ENCODE data around the gene FKBP2. TPM values are rescaled to one million over a fixed set of nuclear protein-coding genes. Genes with fewer than 3 reads are reported as not detected.

The FKBP2 gene
- polyA plus RNA-seq, 1 donor (not counting 4 experiments of a cell fraction or from before 2014, with no cell fraction given), result 40.3 TPM

DNA sequence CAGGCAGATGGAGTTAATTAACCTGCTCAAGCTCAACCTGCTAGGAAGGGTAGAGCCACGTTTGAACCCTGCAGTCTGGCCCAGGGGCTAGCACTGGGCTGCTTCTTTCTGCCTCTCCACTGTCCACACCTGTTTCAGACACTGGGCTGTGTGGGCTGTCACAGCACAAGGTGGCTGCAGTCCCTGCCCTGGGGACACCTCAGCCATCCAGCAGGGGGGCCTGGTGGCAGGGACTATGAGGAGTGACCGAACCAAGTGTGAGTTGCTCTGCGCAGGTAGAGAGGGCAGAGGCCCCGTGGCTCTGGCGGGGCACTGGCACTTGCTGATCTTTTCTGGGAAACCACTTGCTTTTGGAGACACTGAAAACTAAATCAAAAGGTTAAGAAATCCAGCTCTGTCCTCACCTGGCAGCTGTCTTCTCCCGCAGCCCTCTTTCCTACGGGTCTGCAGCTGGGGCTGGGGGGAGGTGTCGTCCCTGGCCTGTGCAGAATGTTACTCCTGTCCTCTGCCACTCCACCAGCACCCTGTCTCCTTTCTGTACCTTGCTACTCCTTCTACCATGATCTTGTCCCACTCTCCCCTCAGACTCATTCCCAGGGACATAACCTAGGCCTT is 37.8 kb downstream of the FKBP2 start:
- H3K27ac ChIP-seq (ENCODE audit: control insufficient read depth, insufficient read depth, low read length), result no peak overlapping the region
- H3K9ac ChIP-seq (ENCODE audit: control insufficient read depth, extremely low read depth, insufficient read depth, low read length), result no peak overlapping the region
- H4K20me1 ChIP-seq (ENCODE audit: control insufficient read depth, extremely low read depth, insufficient read depth, low read length), result no peaks in the 10 kb centered on the region
- H3K9me1 ChIP-seq (ENCODE audit: control insufficient read depth, extremely low read depth, insufficient read depth, low read length), result no peaks in the 10 kb centered on the region
- no peak overlapping the region for H2AFZ ChIP-seq (ENCODE audit: control insufficient read depth, low read length)
- H3K36me3 ChIP-seq (ENCODE audit: control insufficient read depth in 2 of 2, extremely low read depth in 1 of 2, insufficient read depth in 2 of 2, low read length in 2 of 2), result peaks cover 12 to 19% of the 10 kb centered on the region in 2 experiments
- H3K79me2 ChIP-seq (ENCODE audit: control insufficient read depth, insufficient read depth, low read length), result peaks cover 12% of the 10 kb centered on the region
- H3K4me3 ChIP-seq (ENCODE audit: control insufficient read depth in 2 of 3, extremely low read depth in 1 of 3, insufficient read depth in 2 of 3, low read depth in 1 of 3, low read length in 3 of 3), result no peak overlapping the region
- FAIRE-seq (no peak), DNase-seq (ENCODE audit: low read depth, low spot score) (no peak)
- H3K4me1 ChIP-seq (ENCODE audit: control insufficient read depth, extremely low read depth, insufficient read depth, low read length), result peaks cover 22% of the 10 kb centered on the region
- H3K27me3 ChIP-seq (ENCODE audit: control insufficient read depth, extremely low read depth, insufficient read depth, low read length), result no peaks in the 10 kb centered on the region
- no peaks in the 10 kb centered on the region for H3K9me3 ChIP-seq (ENCODE audit: control insufficient read depth, low read depth, low read length)
- H3K4me2 ChIP-seq (ENCODE audit: control insufficient read depth, extremely low read depth, insufficient read depth, low read depth, low read length), result no peak overlapping the region
- TF ChIP-seq, protein P1, sequence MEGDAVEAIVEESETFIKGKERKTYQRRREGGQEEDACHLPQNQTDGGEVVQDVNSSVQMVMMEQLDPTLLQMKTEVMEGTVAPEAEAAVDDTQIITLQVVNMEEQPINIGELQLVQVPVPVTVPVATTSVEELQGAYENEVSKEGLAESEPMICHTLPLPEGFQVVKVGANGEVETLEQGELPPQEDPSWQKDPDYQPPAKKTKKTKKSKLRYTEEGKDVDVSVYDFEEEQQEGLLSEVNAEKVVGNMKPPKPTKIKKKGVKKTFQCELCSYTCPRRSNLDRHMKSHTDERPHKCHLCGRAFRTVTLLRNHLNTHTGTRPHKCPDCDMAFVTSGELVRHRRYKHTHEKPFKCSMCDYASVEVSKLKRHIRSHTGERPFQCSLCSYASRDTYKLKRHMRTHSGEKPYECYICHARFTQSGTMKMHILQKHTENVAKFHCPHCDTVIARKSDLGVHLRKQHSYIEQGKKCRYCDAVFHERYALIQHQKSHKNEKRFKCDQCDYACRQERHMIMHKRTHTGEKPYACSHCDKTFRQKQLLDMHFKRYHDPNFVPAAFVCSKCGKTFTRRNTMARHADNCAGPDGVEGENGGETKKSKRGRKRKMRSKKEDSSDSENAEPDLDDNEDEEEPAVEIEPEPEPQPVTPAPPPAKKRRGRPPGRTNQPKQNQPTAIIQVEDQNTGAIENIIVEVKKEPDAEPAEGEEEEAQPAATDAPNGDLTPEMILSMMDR (optimal IDR thresholded peaks at IDR 0.05 in 1 of 3, IDR thresholded peaks at IDR 0.05 in 1 of 3, conservative IDR thresholded peaks at IDR 0.05 in 1 of 3; ENCODE audit: extremely low read depth in 1 of 3, insufficient read depth in 2 of 3, low read length in 3 of 3), result no peak
- TF ChIP-seq EZH2 (IDR thresholded peaks at IDR 0.05; ENCODE audit: low read length), result no peak
- dilution Hi-C loops (cut with MboI; ENCODE audit: extremely low pct_ligation_motif_present, low sequenced_read_pairs), result no loop called here

DNA sequence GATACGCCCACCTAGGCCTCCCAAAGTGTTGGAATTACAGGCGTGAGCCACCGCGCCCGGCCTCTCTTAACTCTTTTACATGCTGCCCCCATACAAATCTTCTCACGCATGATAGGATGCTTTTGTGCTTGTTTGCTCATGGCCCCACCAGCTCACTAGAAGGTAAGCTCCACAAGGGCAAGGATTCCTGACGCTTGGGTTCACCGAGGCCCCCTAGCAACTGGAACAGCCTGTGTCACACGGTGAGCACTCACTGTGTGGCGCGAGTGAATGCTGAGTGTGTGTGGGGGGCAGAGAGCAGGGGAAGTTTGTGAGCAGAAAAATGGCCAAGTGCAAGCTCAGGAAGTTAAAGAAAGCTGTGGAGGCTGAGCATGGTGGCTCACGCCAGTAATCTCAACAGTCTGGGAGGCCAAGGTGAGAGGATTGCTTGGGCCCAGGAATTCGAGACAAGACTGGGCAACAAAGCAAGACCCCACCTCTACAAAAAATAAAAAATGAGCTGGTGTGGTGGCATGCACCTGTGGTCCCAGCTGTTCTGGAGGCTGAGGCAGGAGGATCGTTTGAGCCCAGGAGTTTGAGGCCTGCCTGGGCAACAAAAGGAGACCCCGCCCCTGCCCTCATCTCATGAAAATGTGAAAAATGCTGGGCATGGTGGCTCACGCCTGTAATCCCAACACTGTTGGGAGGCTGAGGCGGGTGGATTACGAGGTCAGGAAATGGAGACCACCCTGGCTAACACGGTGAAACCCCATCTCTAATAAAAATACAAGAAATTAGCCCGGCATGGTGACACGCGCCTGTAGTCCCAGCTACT is 41.3 kb downstream of the FKBP2 start:
- no peak for FAIRE-seq
- H3K9ac ChIP-seq (ENCODE audit: control insufficient read depth, extremely low read depth, insufficient read depth, low read length), result no peak overlapping the region
- H4K20me1 ChIP-seq (ENCODE audit: control insufficient read depth, extremely low read depth, insufficient read depth, low read length), result no peaks in the 10 kb centered on the region
- H2AFZ ChIP-seq (ENCODE audit: control insufficient read depth, low read length), result no peak overlapping the region
- no peak overlapping the region for H3K27ac ChIP-seq (ENCODE audit: control insufficient read depth, insufficient read depth, low read length)
- no peak overlapping the region for H3K4me3 ChIP-seq (ENCODE audit: control insufficient read depth in 2 of 3, extremely low read depth in 1 of 3, insufficient read depth in 2 of 3, low read depth in 1 of 3, low read length in 3 of 3)
- DNase-seq (ENCODE audit: low read depth, low spot score), result no peak
- TF ChIP-seq EZH2 (IDR thresholded peaks at IDR 0.05; ENCODE audit: low read length), result no peak
- TF ChIP-seq, protein P1 (optimal IDR thresholded peaks at IDR 0.05 in 1 of 3, IDR thresholded peaks at IDR 0.05 in 1 of 3, conservative IDR thresholded peaks at IDR 0.05 in 1 of 3; ENCODE audit: extremely low read depth in 1 of 3, insufficient read depth in 2 of 3, low read length in 3 of 3), result no peak
- no peaks in the 10 kb centered on the region for H3K9me3 ChIP-seq (ENCODE audit: control insufficient read depth, low read depth, low read length)
- H3K4me2 ChIP-seq (ENCODE audit: control insufficient read depth, extremely low read depth, insufficient read depth, low read depth, low read length), result no peak overlapping the region
- peaks cover 14% of the 10 kb centered on the region for H3K4me1 ChIP-seq (ENCODE audit: control insufficient read depth, extremely low read depth, insufficient read depth, low read length)
- H3K9me1 ChIP-seq (ENCODE audit: control insufficient read depth, extremely low read depth, insufficient read depth, low read length), result no peaks in the 10 kb centered on the region
- no peaks in the 10 kb centered on the region for H3K27me3 ChIP-seq (ENCODE audit: control insufficient read depth, extremely low read depth, insufficient read depth, low read length)
- dilution Hi-C loops (cut with MboI; ENCODE audit: extremely low pct_ligation_motif_present, low sequenced_read_pairs), result no loop called here
- H3K36me3 ChIP-seq (ENCODE audit: control insufficient read depth in 2 of 2, extremely low read depth in 1 of 2, insufficient read depth in 2 of 2, low read length in 2 of 2), result peaks cover 11 to 19% of the 10 kb centered on the region in 2 experiments
- H3K79me2 ChIP-seq (ENCODE audit: control insufficient read depth, insufficient read depth, low read length), result peaks cover 13% of the 10 kb centered on the region

Measured in keratinocyte (primary cell).